Measurements from ENCODE around the gene GUF1.

DNA sequence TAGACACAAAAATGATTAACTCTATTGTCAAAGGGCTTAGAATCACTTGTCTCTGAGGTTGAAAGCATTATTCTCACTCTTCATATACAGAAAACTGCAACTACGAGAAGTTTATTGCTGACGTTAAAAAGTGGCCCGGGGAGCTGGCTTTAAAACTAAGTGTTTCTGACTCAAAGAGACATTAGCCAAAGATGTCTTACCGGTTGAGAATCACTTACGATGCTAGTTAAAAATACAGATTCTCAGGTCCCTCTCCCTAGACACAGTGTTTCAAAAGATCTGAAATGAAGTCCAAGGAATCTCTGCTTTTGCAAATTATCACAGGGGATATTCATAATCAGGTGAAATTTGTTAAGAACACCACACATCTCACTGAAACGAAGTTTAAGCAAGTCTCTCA is 46.9 kb downstream of the GUF1 start:
- TF ChIP-seq CTCF (conservative IDR thresholded peaks at IDR 0.05; ENCODE audit: low read depth, low read length), result no peak
- no peak for TF ChIP-seq EZH2 (IDR thresholded peaks at IDR 0.05; ENCODE audit: borderline replicate concordance, low read depth, low read length, poor library complexity, severe bottlenecking)

All from A673 (cell line).